NCI-H1930 (cell line): ENCODE results near the gene C15orf40.
"Not testable (repeated sequence)": the region's sequence is repeated elsewhere in the genome, so short reads cannot be mapped to it uniquely, and the experiment has no call there.

Experiments used
- DNase-seq, 2 experiments: peaks; one replicate each; lab custom pipeline; 2025; lab: John Stamatoyannopoulos, UW

Gene C15orf40

GRCh38 chr15:82951472-82952157 lies 59.8 kb downstream of the C15orf40 start:
- no peak for DNase-seq

GRCh38 chr15:82950746-82951370 lies 60.6 kb downstream of the C15orf40 start:
- DNase-seq: no peak

DNA sequence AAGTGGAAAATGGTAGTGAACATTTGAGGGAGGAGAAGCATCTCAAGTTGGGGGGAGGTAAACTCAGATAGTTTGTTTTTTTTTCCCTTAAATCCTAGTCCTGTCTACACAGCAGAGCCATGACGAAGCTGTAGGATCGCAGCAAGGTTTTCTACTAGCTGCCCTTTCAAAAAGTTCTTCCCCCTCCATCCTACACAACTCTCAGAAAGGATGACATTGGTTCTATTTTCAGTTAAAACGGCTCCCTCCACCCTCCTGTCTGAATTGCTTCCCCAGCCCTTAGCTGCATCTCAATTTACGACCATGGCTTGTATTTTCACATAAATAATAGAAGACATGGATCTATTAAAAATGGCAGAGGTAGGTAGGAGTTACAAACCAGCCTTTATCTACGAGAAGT lies 61.1 kb downstream of the C15orf40 start:
- DNase-seq: no peak

DNA sequence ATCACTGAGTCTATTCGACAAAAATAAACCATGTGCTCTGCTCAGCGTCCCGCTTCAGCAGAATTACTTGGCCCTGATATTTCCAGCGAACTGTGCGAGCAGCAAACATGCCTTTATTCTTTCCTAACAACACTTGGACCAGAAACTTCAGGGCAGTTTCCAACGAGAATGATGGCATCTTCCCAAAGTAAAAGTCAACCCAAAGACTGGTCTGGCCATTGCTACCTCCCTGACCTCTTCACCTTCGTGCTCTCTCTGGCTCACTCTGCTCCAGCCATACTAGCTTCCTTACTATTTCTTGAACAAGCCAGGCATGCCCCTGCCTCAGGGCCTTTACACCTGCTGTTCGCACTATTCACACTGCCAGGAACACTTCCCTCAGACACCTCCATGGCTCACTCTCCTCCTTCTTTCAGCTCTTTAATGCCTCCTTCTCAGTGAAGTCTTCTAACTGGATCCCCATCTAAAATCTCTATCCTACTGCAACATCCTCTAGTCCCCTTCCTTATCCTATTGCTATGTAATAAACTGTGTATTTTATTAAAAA lies 65.2 kb downstream of the C15orf40 start:
- no peak for DNase-seq

- DNase-seq: no peak
Measured at GRCh38 chr15:82945326-82945725, 66.1 kb downstream of the C15orf40 start.

DNA sequence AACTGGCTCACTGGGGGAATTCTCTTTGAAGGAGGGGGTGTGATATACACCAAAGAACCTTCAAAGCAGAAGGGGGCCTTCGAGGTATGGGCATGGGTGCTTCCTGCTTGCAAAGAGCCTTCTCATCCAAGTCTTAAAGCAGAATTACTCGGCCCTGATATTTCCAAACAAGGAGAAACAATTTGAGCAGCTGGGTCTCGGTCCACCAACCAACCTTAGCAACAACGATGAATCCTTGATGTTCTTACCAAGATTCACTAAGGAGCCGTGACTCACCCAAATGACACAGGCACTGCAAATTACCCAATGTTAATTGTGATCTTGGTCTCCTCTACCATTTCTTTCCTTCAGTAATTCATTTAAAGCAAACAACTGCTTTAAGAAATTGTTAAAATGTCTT lies 66.6 kb downstream of the C15orf40 start:
- no peak for DNase-seq

DNA sequence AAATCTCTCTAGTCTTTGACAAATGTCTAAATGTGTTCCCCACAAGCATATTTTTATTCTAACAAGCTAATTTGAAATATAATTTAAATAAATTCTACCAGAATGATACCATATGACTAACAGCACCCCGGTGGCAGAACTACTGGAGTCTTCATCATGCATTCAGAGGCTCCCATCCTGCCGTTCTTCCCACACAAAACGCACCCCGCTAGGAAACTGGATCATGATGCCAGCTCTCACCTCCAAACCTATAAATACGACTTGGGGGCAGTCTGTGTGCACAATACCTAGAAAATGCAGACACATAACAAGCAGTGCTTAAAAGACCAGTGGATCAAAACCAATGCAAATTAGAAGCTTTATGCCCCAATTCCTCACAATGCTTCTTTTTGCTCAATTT lies 67.4 kb downstream of the C15orf40 start:
- DNase-seq: no peak

DNA sequence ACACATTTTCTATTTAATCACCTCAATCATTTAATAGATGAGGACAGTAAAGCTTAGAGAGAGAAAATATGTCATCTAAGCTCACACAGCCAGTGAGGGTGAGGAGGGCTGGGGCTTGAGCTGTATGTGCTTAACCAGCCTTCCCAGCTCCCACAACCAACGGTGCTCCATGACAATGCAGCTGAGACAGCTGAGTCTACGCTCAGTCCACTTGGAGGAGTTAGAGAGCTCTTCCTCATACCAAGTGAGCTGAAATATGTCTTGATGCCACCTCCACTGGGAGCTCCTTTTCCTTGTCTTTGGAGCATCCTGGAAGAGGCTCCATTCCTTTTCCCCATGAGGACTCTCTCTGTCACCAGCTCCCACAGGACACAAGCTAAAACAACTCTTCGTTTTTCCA lies 68.3 kb downstream of the C15orf40 start:
- DNase-seq: no peak

- no peak for DNase-seq
Measured at GRCh38 chr15:82942691-82943090, 68.7 kb downstream of the C15orf40 start.

GRCh38 chr15:82939678-82940077 lies 71.8 kb downstream of the C15orf40 start:
- DNase-seq: not testable (repeated sequence)
